A549 (cell line): ENCODE measurements around the gene RUNDC3A.

Source experiments
- CHD2 ChIP-seq: fragments of 150-350 bp; IDR thresholded peaks from 2 replicates; pipeline ENCODE4 v1.6.1; 2014; ENCODE audit warnings: low read length; ENCODE audit not compliant: partially characterized antibody
- EP300 ChIP-seq, 2 experiments: fragments of >200 bp; sonication (Bioruptor Twin); formaldehyde crosslinking; IDR thresholded peaks; 2 replicates in 1 of 2; 3 replicates in 1 of 2; pipeline ENCODE4 v1.6.1; 2016 to 2017
- ESRRA ChIP-seq: fragments of 150-350 bp; IDR thresholded peaks from 2 replicates; pipeline ENCODE4 v1.6.1; 2014; ENCODE audit warnings: mild to moderate bottlenecking, low read length, borderline replicate concordance
- NR3C1 ChIP-seq: fragments of >200 bp; sonication (Bioruptor Twin); formaldehyde crosslinking; IDR thresholded peaks from 3 replicates; pipeline ENCODE4 v1.6.1; 2017
- PHF8 ChIP-seq: fragments of 200-600 bp; sonication (generic); IDR thresholded peaks from 2 replicates; pipeline ENCODE4 v1.6.1; 2016; ENCODE audit warnings: low read depth, mild to moderate bottlenecking, antibody characterized with exemption, moderate library complexity, borderline replicate concordance
- POLR2A ChIP-seq: IDR thresholded peaks from 2 replicates; pipeline ENCODE4 v1.6.1; 2012; ENCODE audit warnings: mild to moderate bottlenecking, low read length
- RAD21 ChIP-seq, 2 experiments: fragments of >200 bp in 1 of 2; sonication (Bioruptor Twin) in 1 of 2; formaldehyde crosslinking in 1 of 2; IDR thresholded peaks in 1 of 2; conservative IDR thresholded peaks in 1 of 2; 2 replicates in 1 of 2; 3 replicates in 1 of 2; pipeline ENCODE4 v1.6.1; 2012 to 2018; ENCODE audit warnings: inconsistent platforms in 1 of 2
- TF ChIP-seq, protein P1 (sequence below): fragments of >200 bp; sonication (Bioruptor Twin); formaldehyde crosslinking; IDR thresholded peaks from 3 replicates; pipeline ENCODE4 v1.5.1; 2016
- TF ChIP-seq, protein P2 (sequence below): fragments of 450-650 bp; IDR thresholded peaks from 2 replicates; pipeline ENCODE4 v1.6.1; 2014; ENCODE audit warnings: antibody characterized with exemption

DNA sequence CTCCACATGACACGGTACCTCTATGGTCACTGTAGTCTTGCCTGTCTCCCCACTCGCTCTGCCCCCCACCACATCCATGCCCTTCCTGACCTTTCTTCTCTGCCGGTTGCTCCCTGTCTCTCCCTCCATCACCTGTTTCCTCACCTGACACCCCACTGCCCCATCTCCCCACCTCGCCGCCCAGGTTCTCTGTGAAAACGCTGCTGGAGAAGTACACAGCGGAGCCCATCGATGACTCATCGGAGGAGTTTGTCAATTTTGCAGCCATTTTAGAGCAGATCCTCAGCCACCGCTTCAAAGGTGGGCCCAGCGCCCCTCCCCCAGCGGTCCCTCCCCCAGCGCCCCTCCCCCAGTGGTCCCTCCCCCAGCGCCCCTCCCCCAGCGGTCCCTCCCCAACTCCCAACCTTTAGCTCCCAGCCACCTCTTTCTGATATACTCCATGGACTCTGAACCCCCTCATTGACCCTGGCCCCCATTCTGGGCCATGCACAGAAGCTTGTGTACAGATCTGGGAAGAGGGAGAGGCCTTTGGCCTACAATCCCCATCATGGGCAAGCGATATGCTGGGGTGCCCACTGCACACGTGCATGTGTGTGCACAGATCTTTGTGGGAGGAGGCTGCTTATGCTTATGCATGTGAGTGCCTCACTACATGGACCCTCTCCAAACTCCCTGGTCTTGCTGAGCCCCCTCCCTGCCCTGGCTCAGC lies 4.1 kb downstream of the RUNDC3A start:
- TF ChIP-seq ESRRA (no peak), POLR2A (no peak), CHD2 (no peak), NR3C1 (no peak), RAD21 (conservative IDR thresholded peaks at IDR 0.05 in 1 of 2, IDR thresholded peaks at IDR 0.05 in 1 of 2) (no peak), PHF8 (no peak), EP300 (IDR thresholded peaks at IDR 0.05) (no peak)
- TF ChIP-seq, protein P1, sequence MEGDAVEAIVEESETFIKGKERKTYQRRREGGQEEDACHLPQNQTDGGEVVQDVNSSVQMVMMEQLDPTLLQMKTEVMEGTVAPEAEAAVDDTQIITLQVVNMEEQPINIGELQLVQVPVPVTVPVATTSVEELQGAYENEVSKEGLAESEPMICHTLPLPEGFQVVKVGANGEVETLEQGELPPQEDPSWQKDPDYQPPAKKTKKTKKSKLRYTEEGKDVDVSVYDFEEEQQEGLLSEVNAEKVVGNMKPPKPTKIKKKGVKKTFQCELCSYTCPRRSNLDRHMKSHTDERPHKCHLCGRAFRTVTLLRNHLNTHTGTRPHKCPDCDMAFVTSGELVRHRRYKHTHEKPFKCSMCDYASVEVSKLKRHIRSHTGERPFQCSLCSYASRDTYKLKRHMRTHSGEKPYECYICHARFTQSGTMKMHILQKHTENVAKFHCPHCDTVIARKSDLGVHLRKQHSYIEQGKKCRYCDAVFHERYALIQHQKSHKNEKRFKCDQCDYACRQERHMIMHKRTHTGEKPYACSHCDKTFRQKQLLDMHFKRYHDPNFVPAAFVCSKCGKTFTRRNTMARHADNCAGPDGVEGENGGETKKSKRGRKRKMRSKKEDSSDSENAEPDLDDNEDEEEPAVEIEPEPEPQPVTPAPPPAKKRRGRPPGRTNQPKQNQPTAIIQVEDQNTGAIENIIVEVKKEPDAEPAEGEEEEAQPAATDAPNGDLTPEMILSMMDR = no peak
- TF ChIP-seq, protein P2, sequence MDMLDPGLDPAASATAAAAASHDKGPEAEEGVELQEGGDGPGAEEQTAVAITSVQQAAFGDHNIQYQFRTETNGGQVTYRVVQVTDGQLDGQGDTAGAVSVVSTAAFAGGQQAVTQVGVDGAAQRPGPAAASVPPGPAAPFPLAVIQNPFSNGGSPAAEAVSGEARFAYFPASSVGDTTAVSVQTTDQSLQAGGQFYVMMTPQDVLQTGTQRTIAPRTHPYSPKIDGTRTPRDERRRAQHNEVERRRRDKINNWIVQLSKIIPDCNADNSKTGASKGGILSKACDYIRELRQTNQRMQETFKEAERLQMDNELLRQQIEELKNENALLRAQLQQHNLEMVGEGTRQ = no peak
